Stimulated activated CD8-positive, alpha-beta memory T cell treated with anti-CD3 and anti-CD28 coated beads, Interleukin-4, amount 100 ng/mL, for 24 hours (primary cell): ENCODE measurements around the gene RPL11.
"Not testable (repeated sequence)": the region's sequence is repeated elsewhere in the genome, so short reads cannot be mapped to it uniquely, and the experiment has no call there.

Experiments used
- DNase-seq: peaks from one replicate; pipeline ENCODE4 v3.0.0-alpha.2; 2020; ENCODE audit warnings: low read depth

The RPL11 gene

GRCh38 chr1:23732363-23733224 lies 41.0 kb downstream of the RPL11 start:
- no peak for DNase-seq

- not testable (repeated sequence) for DNase-seq
Observed at GRCh38 chr1:23733281-23733680, 41.7 kb downstream of the RPL11 start.

DNA sequence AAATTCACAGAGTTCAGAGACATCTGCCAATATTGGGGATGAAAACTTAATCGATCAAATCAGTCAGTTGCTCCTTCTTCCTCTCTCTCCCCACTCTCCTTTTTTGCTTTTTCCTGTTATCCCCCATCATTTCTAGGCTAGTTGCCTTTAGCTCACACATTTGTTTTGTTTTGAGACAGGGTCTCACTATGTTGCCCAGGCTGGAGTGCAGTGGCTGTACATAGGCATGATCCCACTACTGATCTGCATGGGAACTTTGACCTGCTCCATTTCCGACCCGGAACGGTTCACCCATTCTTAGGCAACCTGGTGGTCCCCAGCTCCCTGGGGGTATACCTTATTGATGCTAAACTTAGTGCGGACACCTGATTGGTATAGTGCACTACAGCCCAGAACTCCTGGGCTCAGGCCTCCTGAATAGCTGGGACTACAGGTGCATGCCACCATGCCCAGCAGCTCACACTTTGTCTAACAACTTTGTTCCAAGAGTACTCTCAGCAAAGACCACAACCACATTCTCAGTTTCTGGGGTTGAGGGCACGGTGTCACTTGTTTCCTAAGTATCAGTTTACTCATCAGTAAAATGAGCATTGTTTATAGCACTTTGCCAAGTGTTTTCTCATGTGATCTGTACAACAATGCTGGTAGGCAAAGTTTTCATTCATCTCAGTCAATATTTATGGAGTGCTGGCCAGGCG lies 45.0 kb downstream of the RPL11 start:
- DNase-seq = no peak

- DNase-seq = no peak
Observed at GRCh38 chr1:23741609-23742008, 50.0 kb downstream of the RPL11 start.

DNA sequence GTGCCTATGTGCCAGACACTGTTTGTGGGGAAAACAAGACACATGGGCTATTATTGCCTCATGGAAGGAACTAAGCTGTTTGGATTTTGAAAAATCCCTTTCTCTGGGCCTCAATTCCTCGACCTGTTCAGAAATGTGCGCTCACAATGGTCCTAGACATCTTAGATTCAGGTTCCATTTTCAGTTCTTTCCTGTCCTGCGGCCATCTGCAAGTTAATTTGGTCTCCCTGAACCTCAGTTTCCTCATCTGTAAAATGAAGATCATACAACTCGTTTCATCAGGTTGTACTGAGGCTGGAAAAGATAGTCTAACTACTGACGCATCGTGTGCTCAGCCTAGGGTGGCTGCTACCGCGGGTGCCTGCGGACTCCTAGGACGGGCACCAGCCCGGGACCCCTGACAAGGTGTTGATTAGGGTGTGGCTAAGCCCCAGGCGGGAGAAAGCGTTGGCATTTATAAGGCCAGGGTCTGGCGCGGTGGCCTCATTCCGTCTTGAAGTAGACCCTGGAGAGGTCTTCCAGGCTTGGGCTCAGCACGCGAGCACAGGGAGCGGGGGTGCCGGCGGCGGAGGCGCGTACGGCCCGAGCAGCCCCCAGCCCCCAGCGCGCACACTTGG lies 51.2 kb downstream of the RPL11 start:
- DNase-seq = no peak

DNA sequence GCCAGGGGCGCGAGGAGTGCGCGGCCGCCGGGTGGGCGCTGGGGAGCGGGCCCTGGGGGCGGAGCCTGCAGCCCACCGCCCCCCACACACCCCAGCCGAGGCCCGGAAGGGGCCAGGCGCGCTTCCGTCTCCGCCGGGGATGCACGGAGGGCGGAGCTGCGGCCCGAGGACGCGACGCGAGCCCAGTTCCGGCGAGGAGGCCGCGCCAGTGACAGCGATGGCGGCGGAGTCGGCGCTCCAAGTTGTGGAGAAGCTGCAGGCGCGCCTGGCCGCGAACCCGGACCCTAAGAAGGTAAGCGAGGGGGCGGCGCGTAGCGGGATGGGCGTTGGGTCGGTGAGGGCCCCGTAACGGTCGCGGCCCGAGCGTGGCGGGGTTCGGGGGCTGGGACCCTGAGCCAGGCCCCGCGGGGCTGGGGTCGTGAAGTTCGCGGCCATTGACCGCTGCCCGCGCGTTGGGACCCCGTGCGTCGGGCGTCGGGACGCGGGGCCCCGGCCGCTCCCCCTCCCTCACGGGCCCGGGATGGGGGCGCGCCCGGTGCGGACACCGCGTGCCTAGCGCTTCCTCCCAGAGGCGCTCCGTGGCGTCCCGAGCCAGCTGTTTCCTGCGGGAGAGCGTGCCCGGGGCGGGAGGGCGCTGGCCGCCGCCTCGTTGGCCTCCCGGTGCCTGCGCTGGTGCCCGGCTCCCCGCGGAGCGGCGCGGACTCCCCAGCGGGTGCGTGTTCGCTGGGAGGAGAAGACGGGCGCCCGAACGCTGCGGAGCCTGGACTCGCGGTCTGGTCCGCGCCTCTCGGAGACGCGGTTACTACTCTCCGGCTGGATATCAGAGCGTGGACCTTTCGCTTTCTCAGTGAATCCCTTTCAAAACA lies 51.9 kb downstream of the RPL11 start, which contains the start of gene ELOA:
TSS of gene ELOA (plus strand) at position 185 of the 866 bp plus-strand sequence. CDS start at position 218, 33 bp downstream.
- DNase-seq = peak; percentile 69

DNA sequence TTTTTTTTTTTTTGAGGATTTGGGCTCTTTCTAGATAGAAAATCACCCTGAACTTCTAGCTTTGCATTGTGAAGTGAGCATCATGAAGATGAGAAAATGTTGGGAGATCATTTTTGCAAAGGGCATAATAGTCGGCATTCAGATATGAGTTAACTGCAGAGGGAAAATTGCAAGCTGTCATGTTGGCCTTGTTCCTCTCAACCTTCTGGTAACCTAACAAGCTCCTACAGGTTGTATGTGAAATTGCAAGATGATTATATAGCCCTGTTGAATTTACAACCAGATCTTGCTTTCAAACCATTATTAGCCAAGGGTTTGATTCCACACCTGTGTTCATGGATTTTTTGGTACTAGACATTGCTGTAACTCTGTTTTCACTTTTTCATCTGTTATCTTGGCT lies 53.9 kb downstream of the RPL11 start:
- DNase-seq = no peak
